HFFc6 (cell line): ENCODE results near the gene LSAMP. TPM values are rescaled to one million over a fixed set of nuclear protein-coding genes. Genes with fewer than 3 reads are reported as not detected.

Experiments used
- DNase-seq: peaks from one replicate; pipeline ENCODE4 v3.0.0-alpha.2; 2018
- H3K27ac Mint-ChIP-seq: 2 replicates; pipeline ENCODE4 v1.8.0; 2020; ENCODE audit warnings: mild to moderate bottlenecking, mixed read lengths
- H3K27me3 Mint-ChIP-seq: 2 replicates; pipeline ENCODE4 v1.8.0; 2021; ENCODE audit warnings: mild to moderate bottlenecking, moderate library complexity, mixed read lengths; ENCODE audit not compliant: insufficient read depth
- H3K36me3 Mint-ChIP-seq: 2 replicates; pipeline ENCODE4 v1.8.0; 2021; ENCODE audit warnings: low read depth, mixed read lengths
- H3K4me1 Mint-ChIP-seq: 2 replicates; pipeline ENCODE4 v1.8.0; 2020; ENCODE audit warnings: low read depth, mixed read lengths
- H3K4me3 Mint-ChIP-seq: 2 replicates; pipeline ENCODE4 v1.8.0; 2020; ENCODE audit warnings: mild to moderate bottlenecking, moderate library complexity, mixed read lengths
- H3K9me3 Mint-ChIP-seq: 2 replicates; pipeline ENCODE4 v1.8.0; 2020; ENCODE audit warnings: mild to moderate bottlenecking, mixed read lengths
- CTCF ChIP-seq: fragments of 200-600 bp; sonication (generic); IDR thresholded peaks from 2 replicates; pipeline ENCODE4 v1.5.0; 2021; ENCODE audit warnings: antibody characterized with exemption, mild to moderate bottlenecking
- total RNA-seq, 6 experiments: library from RNA; stranded (reverse); fragmentation: NEBNext Ultra II Directional; extraction: Animal tissue kit (Norgen Biotek cat#: 25700); gene quantifications; 2 replicates in 1 of 6; 3 replicates in 5 of 6; pipeline ENCODE4 v1.2.3, GENCODE V29; 2021

LSAMP gene
- total RNA-seq, 6 experiments from 2014 or later, result not detected

DNA sequence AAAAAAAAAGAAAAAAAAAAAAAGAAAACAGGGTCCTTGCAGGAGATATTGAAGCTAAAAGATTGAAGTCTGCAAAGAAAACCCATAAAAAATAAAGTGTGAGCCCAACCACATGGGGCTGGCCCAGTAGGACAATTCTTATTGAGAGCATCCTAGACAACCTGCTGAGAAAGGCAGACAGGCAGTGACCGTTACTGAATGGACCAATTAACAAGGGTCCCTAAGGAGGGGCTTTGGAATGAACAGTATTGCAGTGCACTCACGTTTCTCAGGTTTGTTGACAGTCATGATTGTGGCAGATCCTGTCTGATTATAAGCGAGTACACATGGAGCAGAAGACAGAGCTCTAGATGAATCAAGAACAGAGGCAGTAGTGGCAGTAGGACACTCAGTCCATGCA is 168.6 kb downstream of the LSAMP start:
- Mint-ChIP-seq H3K27me3 (no peaks in the 10 kb centered on the region), H3K4me3 (no peak overlapping the region), H3K36me3 (no peaks in the 10 kb centered on the region), H3K9me3 (peaks cover 14% of the 10 kb centered on the region), H3K4me1 (no peaks in the 10 kb centered on the region), H3K27ac (no peak overlapping the region)
- no peak for DNase-seq
- no peak for TF ChIP-seq CTCF

GRCh38 chr3:116270056-116270455 is 175.2 kb downstream of the LSAMP start:
- H3K27ac Mint-ChIP-seq, result no peak overlapping the region
- no peak overlapping the region for H3K4me3 Mint-ChIP-seq
- no peak for DNase-seq
- no peaks in the 10 kb centered on the region for H3K36me3 Mint-ChIP-seq
- H3K4me1 Mint-ChIP-seq, result no peaks in the 10 kb centered on the region
- no peaks in the 10 kb centered on the region for H3K27me3 Mint-ChIP-seq
- TF ChIP-seq CTCF, result no peak
- H3K9me3 Mint-ChIP-seq, result peaks cover 15% of the 10 kb centered on the region

DNA sequence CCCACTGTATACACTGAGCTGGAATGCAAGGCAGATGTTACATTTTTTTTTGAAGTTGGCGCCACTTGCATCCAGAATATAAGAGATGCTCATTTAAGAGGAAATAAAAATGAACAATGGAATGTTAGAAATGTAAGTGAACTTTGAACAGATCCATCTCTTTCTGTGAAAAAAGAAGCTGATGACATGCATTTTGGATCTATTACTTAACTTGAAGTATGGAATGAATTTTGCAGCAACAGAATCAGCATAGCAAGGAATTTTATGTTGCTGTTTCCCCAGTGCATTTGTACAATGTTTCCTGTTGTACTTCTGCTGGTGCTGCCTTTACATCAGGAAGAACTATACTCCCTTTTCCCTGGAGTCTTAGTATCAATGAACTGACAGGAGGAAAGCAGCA is 178.2 kb downstream of the LSAMP start:
- Mint-ChIP-seq H3K36me3 (no peaks in the 10 kb centered on the region), H3K4me3 (no peak overlapping the region), H3K27ac (no peak overlapping the region), H3K9me3 (peaks cover 20% of the 10 kb centered on the region), H3K4me1 (no peaks in the 10 kb centered on the region), H3K27me3 (no peaks in the 10 kb centered on the region)
- DNase-seq, result no peak
- TF ChIP-seq CTCF, result no peak

DNA sequence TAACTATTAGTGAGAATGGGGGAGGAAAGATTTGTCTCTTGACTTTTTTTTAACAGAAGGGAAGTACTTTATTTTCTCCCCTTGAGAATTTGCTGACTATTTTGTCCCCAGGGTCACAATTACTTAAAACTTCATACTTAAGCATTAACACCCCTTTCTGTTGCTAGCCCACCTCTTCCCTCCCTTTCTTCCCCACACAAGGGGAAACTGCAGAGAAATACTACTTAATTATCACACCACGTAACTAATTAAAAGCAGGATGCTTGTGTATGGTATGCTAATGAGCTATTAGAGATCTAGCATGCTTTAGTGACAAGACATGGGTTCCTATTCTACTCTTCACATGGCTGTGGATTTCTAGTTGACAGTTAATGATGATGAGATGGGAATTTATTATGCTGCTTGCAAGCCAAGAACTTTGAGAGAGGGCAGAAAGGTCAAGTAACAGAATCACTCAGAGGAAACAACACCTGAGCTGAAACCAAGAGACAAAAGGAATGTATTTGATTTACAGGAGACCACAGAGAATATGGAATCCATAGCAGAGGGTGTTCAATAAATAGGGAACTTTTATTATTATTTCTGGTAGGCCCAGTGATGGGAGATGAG is 179.2 kb downstream of the LSAMP start:
- H3K27me3 Mint-ChIP-seq, result no peaks in the 10 kb centered on the region
- no peaks in the 10 kb centered on the region for H3K36me3 Mint-ChIP-seq
- H3K9me3 Mint-ChIP-seq, result peaks cover 20% of the 10 kb centered on the region
- H3K4me1 Mint-ChIP-seq, result no peaks in the 10 kb centered on the region
- H3K4me3 Mint-ChIP-seq, result no peak overlapping the region
- DNase-seq, result no peak
- H3K27ac Mint-ChIP-seq, result no peak overlapping the region
- no peak for TF ChIP-seq CTCF

DNA sequence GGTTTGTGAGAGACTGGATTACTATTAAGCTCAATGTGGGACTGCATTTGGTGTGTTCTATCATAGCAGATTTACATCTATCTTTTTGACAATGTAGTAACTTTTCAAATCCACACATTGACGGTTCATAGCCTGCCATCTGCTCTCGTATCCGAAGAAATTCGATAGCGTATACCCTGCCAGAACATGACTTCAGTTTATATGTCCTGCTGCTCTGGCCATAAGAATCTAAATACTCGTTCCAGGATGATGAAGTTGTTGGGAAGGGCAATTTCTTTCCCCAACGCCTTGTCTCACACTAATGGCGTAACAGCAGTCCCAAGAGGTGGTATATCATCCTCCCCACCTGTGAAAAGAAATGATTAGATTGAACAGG is 180.0 kb downstream of the LSAMP start:
- no peaks in the 10 kb centered on the region for H3K36me3 Mint-ChIP-seq
- H3K9me3 Mint-ChIP-seq, result peaks cover 20% of the 10 kb centered on the region
- H3K4me1 Mint-ChIP-seq, result no peaks in the 10 kb centered on the region
- H3K4me3 Mint-ChIP-seq, result no peak overlapping the region
- no peak overlapping the region for H3K27ac Mint-ChIP-seq
- no peak for TF ChIP-seq CTCF
- no peak for DNase-seq
- H3K27me3 Mint-ChIP-seq, result no peaks in the 10 kb centered on the region
